T-helper 17 cell (primary cell): ENCODE measurements around the gene BAZ1B. TPM values are rescaled to one million over a fixed set of nuclear protein-coding genes. Genes with fewer than 3 reads are reported as not detected.
"Not testable (repeated sequence)": the region's sequence is repeated elsewhere in the genome, so short reads cannot be mapped to it uniquely, and the experiment has no call there.

Experiments used
- ATAC-seq: fragments of 150-1000 bp; cut with Tn5 transposase; 2 replicates; pipeline ENCODE4 v1.10.0; 2021; ENCODE audit warnings: mild to moderate bottlenecking, moderate library complexity
- DNase-seq, 3 donors: peaks; one replicate each; pipeline versions ENCODE4 v3.0.0 to v3.0.0-alpha.2; 2020 to 2021
- H3K9me3 ChIP-seq: one replicate; pipeline ENCODE4 v1.7.0; 2013; ENCODE audit warnings: low read length, mild to moderate bottlenecking; ENCODE audit not compliant: control insufficient read depth, poor library complexity, severe bottlenecking
- H3K27ac Mint-ChIP-seq: one replicate; pipeline ENCODE4 v1.8.0; 2022; ENCODE audit warnings: mild to moderate bottlenecking, moderate library complexity, mixed read lengths
- H3K27me3 Mint-ChIP-seq: one replicate; pipeline ENCODE4 v1.8.0; 2022; ENCODE audit warnings: mixed read lengths
- H3K36me3 Mint-ChIP-seq: one replicate; pipeline ENCODE4 v1.8.0; 2022; ENCODE audit warnings: low read depth, mixed read lengths
- H3K4me1 Mint-ChIP-seq: one replicate; pipeline ENCODE4 v1.8.0; 2022; ENCODE audit warnings: mild to moderate bottlenecking, mixed read lengths
- H3K4me3 Mint-ChIP-seq: one replicate; pipeline ENCODE4 v1.8.0; 2022; ENCODE audit warnings: mild to moderate bottlenecking, moderate library complexity, mixed read lengths
- total RNA-seq, 4 donors: library from RNA in 2 of 4; stranded (reverse) in 2 of 4; gene quantifications; one replicate each; pipeline ENCODE4 v1.2.3 and lab custom pipeline; 2022 to 2026

The BAZ1B gene
- total RNA-seq, 2 donors from 2014 or later = 51.2 to 52.6 TPM

DNA sequence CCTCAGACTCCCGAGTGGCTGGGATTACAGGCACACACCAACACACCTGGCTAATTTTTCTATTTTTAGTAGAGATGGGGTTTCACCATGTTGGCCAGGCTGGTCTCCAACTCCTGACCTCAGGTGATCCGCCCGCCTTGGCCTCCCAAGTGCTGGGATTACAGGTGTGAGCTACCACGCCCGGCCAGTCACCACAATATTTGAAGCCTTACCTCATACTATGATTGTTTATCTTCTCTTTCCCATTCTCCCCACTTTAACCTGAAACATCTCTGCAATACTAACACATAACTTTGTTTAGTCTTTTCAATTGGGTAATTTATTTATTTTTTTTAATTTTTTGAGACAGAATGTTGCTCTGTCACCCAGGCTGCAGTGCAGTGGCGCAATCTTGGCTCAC, 55.0 kb downstream of the BAZ1B start:
- DNase-seq, H3K36me3 Mint-ChIP-seq, H3K9me3 ChIP-seq, H3K4me3 Mint-ChIP-seq, H3K27me3 Mint-ChIP-seq, H3K4me1 Mint-ChIP-seq, ATAC-seq: not testable (repeated sequence)
- H3K27ac Mint-ChIP-seq = peak overlapping the region; percentile 45

DNA sequence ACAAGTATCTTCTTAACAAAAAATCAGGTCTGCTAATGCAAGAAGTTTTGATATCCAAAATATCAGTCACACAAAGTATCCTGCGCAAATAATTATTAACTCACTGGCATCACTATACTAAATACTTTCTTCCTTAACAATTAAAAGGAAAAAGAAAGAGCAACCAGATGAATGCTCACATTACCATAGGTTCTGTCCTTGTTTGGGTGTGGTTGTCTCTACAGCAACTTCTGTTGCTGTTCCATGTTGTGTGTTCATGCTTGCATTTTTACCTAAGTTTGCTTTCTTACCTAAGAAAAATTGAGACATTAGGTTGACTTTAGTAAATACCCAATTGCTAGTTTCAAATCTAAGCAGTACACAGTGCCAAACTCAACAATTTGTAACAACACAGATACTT, 56.0 kb downstream of the BAZ1B start:
- Mint-ChIP-seq H3K4me1 (peaks cover 2% of the 10 kb centered on the region), H3K27me3 (no peaks in the 10 kb centered on the region), H3K36me3 (peaks cover 6% of the 10 kb centered on the region), H3K4me3 (no peak overlapping the region), H3K27ac (no peak overlapping the region)
- ATAC-seq (no peak), DNase-seq (no peak)
- no peaks in the 10 kb centered on the region for H3K9me3 ChIP-seq

DNA sequence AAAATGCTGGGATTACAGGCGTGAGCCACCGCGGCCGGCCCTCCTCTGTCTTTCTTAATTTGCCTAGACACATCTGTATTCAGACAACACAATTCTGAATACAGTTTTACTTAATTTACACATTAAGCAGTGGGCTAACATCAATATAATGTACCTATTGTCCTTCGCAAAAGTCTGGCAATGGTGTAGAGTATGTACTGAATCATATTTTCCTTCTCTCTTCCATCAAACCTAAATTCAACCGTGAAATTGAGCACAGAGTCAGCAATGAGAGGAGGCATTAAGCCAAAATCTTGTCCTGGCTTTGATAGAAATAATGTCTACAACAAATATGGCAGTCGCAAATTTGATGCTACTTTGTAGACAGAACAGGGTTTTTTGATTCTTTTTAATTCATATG, 58.1 kb downstream of the BAZ1B start:
- H3K4me1 Mint-ChIP-seq = peaks cover 4% of the 10 kb centered on the region
- ATAC-seq = no peak
- H3K27me3 Mint-ChIP-seq = no peaks in the 10 kb centered on the region
- H3K4me3 Mint-ChIP-seq = no peak overlapping the region
- no peaks in the 10 kb centered on the region for H3K9me3 ChIP-seq
- DNase-seq = no peak
- peaks cover 7% of the 10 kb centered on the region for H3K36me3 Mint-ChIP-seq
- H3K27ac Mint-ChIP-seq = no peak overlapping the region

DNA sequence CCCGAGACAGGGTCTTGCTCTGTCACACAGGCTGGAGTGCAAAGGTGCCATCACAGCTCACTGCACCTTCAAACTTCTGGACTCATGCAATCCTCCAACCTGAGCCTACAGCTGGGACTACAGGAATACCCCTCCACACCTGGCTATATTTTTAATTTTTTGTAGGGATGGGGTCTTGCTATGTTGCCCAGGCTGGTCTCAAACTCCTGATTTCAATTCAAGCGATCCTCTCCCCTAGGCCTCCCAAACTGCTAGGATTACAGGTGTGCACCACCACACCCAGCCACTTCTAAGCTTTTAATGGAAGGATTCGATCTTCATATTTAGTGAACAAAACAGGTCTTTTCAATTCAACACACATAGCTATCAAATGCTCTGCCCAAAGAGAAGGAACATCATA, 58.8 kb downstream of the BAZ1B start:
- no peak overlapping the region for H3K4me3 Mint-ChIP-seq
- DNase-seq (no peak), ATAC-seq (no peak)
- H3K27ac Mint-ChIP-seq = no peak overlapping the region
- peaks cover 7% of the 10 kb centered on the region for H3K36me3 Mint-ChIP-seq
- peaks cover 4% of the 10 kb centered on the region for H3K4me1 Mint-ChIP-seq
- no peaks in the 10 kb centered on the region for H3K27me3 Mint-ChIP-seq
- no peaks in the 10 kb centered on the region for H3K9me3 ChIP-seq

DNA sequence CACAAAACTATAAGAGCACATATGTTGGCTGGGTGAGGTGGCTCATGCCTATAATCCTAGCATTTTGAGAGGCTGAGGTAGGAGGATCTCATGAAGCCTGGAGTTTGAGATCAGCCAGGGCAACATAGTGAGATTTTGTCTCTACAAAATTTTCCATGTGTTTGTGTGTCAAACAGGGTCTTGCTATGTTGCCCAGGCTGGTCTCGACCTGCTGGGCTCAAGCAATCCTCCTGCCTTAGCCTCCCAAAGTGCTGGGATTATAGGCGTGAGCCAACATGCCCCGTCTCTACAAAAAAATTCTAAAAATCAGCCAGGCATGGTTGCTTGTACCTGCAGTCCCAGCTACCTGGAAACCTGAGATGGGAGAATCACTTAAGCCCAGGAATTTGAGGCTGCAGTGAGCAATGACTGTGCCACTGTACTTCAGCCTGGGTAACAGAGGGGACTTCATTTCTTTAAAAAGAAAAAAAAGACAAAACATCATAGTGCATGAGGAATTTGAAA, 60.3 kb downstream of the BAZ1B start:
- Mint-ChIP-seq H3K4me3 (no peak overlapping the region), H3K27me3 (no peaks in the 10 kb centered on the region), H3K36me3 (peaks cover 8% of the 10 kb centered on the region), H3K4me1 (peaks cover 6% of the 10 kb centered on the region), H3K27ac (no peak overlapping the region)
- ATAC-seq (no peak), DNase-seq (no peak)
- H3K9me3 ChIP-seq = no peaks in the 10 kb centered on the region

DNA sequence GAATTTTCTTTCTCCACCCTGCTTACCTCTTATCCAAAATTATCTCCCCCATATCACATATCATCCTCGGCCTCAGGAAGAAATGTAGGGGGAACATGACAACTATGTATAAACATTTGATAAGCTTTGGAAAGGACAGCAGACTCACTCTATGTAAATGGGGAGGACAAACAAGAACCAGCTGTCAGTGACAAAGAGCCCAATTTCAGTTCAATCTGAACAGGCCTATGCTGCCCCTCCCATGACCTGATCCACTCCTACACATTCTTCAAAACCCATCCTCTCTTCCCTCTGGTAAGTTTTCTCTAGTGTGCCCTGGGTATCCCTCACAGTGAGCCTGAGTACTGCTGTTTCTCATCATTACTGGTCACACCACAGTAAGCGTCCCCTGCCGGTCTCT, 67.7 kb downstream of the BAZ1B start:
- Mint-ChIP-seq H3K36me3 (peaks cover 7% of the 10 kb centered on the region), H3K4me1 (peaks cover 11% of the 10 kb centered on the region), H3K27ac (no peak overlapping the region)

DNA sequence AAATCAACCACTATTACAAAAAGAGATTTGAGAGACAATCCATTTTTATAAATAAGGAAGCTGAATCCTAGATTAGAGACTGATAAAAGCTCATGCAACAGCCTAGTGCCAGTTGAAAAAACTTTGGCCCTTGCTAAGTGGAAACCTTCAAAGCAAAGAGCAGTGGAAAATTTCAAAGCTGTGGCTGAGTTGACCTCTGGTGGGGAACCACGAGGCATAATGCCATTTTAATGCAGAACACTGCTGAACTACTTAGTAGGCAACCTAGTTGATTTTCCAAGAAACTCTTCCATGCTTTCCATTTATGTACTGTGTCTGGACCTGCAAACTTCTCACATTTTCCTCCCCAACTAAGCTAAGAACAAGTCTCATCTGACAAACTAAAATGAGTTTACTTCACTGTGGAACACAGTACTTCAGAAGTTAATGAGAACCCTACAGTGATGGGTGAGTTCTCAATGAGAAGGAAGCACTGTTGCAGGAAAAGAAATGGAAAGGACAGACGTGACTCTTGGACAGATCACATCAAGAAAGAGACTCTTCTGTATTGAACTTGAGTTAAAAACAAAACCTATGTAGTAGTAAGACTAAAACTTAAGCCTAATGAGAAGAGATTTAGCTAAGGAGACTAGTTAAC, 69.0 kb downstream of the BAZ1B start:
- H3K27ac Mint-ChIP-seq = peak overlapping the region; percentile 67
- H3K36me3 Mint-ChIP-seq = peaks cover 12% of the 10 kb centered on the region
- DNase-seq = no peak
- ATAC-seq = no peak
- no peak overlapping the region for H3K4me3 Mint-ChIP-seq
- no peaks in the 10 kb centered on the region for H3K9me3 ChIP-seq
- peaks cover 9% of the 10 kb centered on the region for H3K4me1 Mint-ChIP-seq
- H3K27me3 Mint-ChIP-seq = no peaks in the 10 kb centered on the region

More for the DNA sequence above, 67.7 kb downstream of the BAZ1B start:
- H3K27me3 Mint-ChIP-seq = no peaks in the 10 kb centered on the region
- no peak overlapping the region for H3K4me3 Mint-ChIP-seq
- ATAC-seq (no peak), DNase-seq (no peak)
- no peaks in the 10 kb centered on the region for H3K9me3 ChIP-seq

DNA sequence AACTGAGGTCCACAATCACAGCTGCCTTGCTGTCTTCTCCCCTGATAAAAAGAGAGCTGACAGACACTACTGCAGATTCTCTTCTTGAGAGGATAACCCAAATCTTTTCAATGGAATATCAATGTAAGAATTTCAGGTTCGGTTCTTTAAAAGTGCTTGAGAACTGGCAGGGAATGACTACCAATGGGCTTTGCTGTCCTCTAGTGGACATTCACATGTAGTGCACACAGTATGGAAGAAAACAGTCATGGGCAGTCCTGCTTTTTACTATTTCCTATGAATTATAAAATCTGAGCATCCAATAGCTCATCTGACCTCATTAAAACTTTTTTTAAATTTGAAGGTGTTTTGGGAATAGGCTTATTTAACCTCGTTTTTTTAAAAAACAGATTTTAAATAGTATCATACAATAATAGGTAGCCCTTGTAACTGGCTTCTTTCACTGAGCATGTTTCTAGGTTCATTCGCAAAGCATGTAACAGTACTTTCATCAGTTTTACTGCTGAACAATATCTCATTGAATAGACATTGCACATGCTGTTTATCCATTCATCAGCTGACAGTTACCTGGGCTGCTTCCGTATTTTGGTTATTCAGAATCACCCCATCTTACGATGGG, 70.2 kb downstream of the BAZ1B start:
- ATAC-seq = peak; percentile 79
- peaks cover 10% of the 10 kb centered on the region for H3K36me3 Mint-ChIP-seq
- H3K4me1 Mint-ChIP-seq = peaks cover 7% of the 10 kb centered on the region
- no peaks in the 10 kb centered on the region for H3K9me3 ChIP-seq
- no peak overlapping the region for H3K4me3 Mint-ChIP-seq
- H3K27ac Mint-ChIP-seq = no peak overlapping the region
- DNase-seq = no peak
- H3K27me3 Mint-ChIP-seq = no peaks in the 10 kb centered on the region

DNA sequence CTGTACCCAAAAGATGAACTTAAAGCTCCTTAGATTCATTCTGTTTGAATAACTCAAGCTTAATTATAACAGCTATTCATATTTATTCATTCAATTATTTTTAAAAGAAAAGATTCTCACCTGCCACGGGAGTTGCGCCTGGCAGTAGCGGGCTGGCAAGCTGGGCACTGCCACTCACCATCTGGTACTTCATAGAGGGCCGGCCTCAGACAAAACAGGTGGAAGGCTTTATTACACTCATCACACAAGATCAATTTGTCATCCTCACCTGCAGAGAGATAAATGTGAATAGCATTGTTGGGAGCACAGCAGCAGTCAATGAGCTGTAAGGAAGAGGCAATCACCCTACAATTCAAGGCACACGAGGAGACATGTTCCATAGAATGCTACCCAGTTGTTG, 72.7 kb downstream of the BAZ1B start:
- DNase-seq (no peak), ATAC-seq (no peak)
- Mint-ChIP-seq H3K27me3 (no peaks in the 10 kb centered on the region), H3K36me3 (peaks cover 9% of the 10 kb centered on the region), H3K4me3 (no peak overlapping the region), H3K4me1 (peaks cover 2% of the 10 kb centered on the region), H3K27ac (no peak overlapping the region)
- no peaks in the 10 kb centered on the region for H3K9me3 ChIP-seq

DNA sequence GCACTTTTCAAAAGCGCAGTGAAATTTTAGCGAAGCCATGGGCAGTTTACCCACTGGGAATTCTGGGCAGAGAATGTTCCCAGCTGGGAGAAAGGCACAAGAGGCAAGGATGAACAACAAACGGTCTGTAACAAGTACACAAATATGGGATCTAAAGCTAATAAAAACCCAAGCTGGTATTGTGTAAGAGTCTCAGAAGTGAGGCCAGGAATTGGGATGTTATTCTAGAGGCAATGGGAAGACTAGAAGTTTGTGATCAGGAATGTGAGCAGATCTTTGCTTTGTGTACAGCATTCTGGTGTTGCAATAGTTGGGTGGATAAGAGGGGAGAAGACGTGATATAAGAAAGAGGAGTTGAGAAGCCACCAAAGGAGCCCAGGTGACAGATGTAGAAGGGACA, 73.5 kb downstream of the BAZ1B start:
- Mint-ChIP-seq H3K4me3 (no peak overlapping the region), H3K36me3 (peaks cover 9% of the 10 kb centered on the region), H3K27me3 (no peaks in the 10 kb centered on the region), H3K4me1 (peaks cover 2% of the 10 kb centered on the region), H3K27ac (no peak overlapping the region)
- no peak for DNase-seq
- no peak for ATAC-seq
- H3K9me3 ChIP-seq = no peaks in the 10 kb centered on the region

DNA sequence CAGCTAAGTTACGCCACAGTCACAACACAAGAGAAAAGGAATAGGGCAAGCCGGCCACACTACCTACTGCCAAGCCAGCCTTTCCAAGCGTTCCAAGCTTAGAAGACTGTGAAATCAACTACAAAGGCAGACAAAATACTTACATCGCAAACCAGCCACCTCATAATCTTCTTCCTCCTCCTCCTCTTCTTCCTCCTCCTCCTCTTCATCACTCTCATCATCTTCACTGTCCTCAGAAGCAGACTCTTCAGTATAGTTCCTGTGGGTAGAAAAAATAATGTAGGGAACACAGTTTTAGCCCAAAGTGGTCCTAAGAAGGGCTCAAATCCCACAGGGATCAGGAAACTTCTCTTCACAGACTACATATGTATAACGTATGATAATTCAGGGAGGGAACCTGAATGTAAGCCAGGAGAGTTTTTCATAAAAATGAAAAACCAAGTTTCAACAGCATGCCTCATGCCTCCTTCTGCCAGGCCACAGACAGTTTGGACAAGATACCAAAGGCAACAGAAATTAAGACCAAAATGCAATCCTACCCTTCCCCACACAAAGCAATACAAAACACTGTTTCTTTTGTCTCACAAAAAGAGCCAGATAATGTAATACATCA, 74.9 kb downstream of the BAZ1B start:
- no peaks in the 10 kb centered on the region for H3K9me3 ChIP-seq
- Mint-ChIP-seq H3K4me3 (no peak overlapping the region), H3K4me1 (peaks cover 2% of the 10 kb centered on the region), H3K36me3 (peaks cover 12% of the 10 kb centered on the region), H3K27me3 (no peaks in the 10 kb centered on the region), H3K27ac (no peak overlapping the region)
- DNase-seq = no peak
- no peak for ATAC-seq

DNA sequence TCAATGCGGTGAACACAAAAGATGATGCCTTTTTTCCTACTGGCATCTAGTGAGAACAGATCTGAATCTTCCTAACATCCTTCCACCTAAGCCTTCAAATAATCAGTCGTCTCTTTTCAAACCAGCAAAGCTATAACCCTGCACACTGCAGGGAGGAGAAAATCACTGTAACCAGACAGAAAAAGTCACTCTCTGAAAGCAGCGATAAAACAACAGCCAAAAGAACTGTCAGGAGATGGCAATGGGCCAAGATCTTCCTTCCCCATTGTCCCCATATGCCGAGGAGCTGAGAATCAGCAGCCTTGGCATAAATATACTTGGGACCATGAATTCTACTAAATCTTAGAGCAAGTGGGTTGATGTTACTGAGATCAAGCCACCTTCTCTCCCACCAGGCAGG, 75.4 kb downstream of the BAZ1B start:
- Mint-ChIP-seq H3K27me3 (no peaks in the 10 kb centered on the region), H3K27ac (peak overlapping the region; percentile 14), H3K4me3 (no peak overlapping the region), H3K36me3 (peaks cover 14% of the 10 kb centered on the region), H3K4me1 (peaks cover 2% of the 10 kb centered on the region)
- no peak for DNase-seq
- H3K9me3 ChIP-seq = no peaks in the 10 kb centered on the region
- no peak for ATAC-seq

DNA sequence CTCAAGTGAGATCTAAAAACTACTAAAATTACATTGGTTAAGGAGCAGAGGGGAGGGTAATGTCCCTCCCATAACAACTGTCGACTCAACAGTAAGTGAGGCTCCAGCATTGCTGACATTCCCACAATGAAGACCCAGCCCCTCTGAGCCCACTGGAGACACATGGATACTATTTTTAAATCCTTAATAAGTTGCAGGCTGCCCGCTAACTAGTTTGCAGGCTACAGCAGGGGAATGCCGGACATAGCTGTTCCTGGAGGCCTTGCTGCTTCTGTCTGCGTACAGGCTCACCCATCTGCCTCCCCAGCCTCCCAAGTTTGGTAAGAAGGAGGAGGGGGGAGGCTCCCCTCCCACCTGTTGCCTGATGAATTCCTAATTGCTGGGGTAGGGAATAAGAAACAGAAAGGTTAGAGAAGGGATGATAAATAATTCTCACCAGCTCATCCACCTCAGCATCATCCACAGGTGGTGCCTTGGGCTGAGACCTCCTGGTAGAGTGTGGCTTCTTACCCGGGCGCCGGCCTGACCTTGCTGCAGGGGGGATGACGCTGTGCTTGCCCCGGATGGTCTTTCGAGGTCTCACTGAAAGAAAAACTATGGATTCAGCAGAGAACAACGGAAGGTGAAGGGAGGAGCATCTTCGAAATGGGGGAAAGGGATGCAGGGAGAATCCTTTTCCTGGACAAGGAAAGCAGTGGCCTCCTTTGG, 78.4 kb downstream of the BAZ1B start:
- no peaks in the 10 kb centered on the region for H3K27me3 Mint-ChIP-seq
- no peaks in the 10 kb centered on the region for H3K9me3 ChIP-seq
- no peak overlapping the region for H3K4me3 Mint-ChIP-seq
- ATAC-seq (no peak), DNase-seq (no peak)
- H3K36me3 Mint-ChIP-seq = peaks cover 7% of the 10 kb centered on the region
- H3K27ac Mint-ChIP-seq = peak overlapping the region; percentile 47
- H3K4me1 Mint-ChIP-seq = no peaks in the 10 kb centered on the region
